GM21723 (cell line): ENCODE measurements around the gene ADAMTS15.

Experiments used
- ATAC-seq: cut with Tn5 transposase; IDR thresholded peaks from one replicate; pipeline ENCODE4 v1.9.1; 2021; ENCODE audit warnings: mild to moderate bottlenecking, moderate library complexity; ENCODE audit not compliant: unreplicated experiment

Gene ADAMTS15

GRCh38 chr11:130477586-130478203 is 29.2 kb downstream of the ADAMTS15 start:
- no peak for ATAC-seq

GRCh38 chr11:130478204-130478701 is 29.8 kb downstream of the ADAMTS15 start:
- ATAC-seq: no peak

- no peak for ATAC-seq
Observed at GRCh38 chr11:130478881-130479280, 30.4 kb downstream of the ADAMTS15 start.

GRCh38 chr11:130480186-130480585 is 31.7 kb downstream of the ADAMTS15 start:
- ATAC-seq: no peak

- ATAC-seq: no peak
Observed at GRCh38 chr11:130480711-130481140, 32.3 kb downstream of the ADAMTS15 start.

- no peak for ATAC-seq
Observed at GRCh38 chr11:130483124-130483523, 34.7 kb downstream of the ADAMTS15 start.

GRCh38 chr11:130485983-130486382 is 37.5 kb downstream of the ADAMTS15 start:
- ATAC-seq: no peak

GRCh38 chr11:130486391-130486836 is 38.0 kb downstream of the ADAMTS15 start:
- ATAC-seq: no peak

GRCh38 chr11:130486987-130487923 is 38.8 kb downstream of the ADAMTS15 start:
- ATAC-seq: no peak

GRCh38 chr11:130487924-130488815 is 39.7 kb downstream of the ADAMTS15 start:
- no peak for ATAC-seq

GRCh38 chr11:130488848-130489584 is 40.6 kb downstream of the ADAMTS15 start:
- ATAC-seq: no peak

GRCh38 chr11:130489716-130490115 is 41.3 kb downstream of the ADAMTS15 start:
- ATAC-seq: no peak

- no peak for ATAC-seq
Observed at GRCh38 chr11:130490682-130491449, 42.4 kb downstream of the ADAMTS15 start.

GRCh38 chr11:130498181-130498580 is 49.7 kb downstream of the ADAMTS15 start:
- ATAC-seq: no peak

GRCh38 chr11:130499828-130500227 is 51.4 kb downstream of the ADAMTS15 start:
- ATAC-seq: no peak

- ATAC-seq: no peak
Observed at GRCh38 chr11:130504317-130504716, 55.9 kb downstream of the ADAMTS15 start.

- no peak for ATAC-seq
Observed at GRCh38 chr11:130508913-130509312, 60.5 kb downstream of the ADAMTS15 start.

- ATAC-seq: no peak
Observed at GRCh38 chr11:130509942-130510341, 61.5 kb downstream of the ADAMTS15 start.

- no peak for ATAC-seq
Observed at GRCh38 chr11:130510407-130511006, 62.1 kb downstream of the ADAMTS15 start.
